ENCODE results near the gene CYP4F3.
"Not testable (repeated sequence)": the region's sequence is repeated elsewhere in the genome, so short reads cannot be mapped to it uniquely, and the experiment has no call there.

Gene CYP4F3

DNA sequence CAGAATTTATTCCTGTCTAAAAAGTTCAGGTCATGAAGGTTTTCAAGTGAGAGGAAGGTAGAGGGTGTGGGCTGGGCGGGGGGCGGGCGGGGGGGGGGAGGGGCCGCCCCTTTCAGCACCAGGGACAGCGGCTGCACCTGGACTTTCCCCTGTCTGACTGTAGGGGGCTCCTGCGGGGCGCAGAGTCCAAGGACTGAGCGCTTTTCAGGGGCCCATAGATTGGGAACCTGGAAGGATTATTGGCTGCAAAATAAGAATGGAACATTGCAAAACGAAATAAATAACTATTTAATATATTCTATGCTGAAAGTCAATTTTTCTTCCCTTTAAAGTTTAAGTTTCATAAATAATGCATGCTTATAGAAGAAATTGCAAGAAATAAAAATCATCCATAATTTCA lies 8.9 kb upstream of the CYP4F3 start:
- DNase-seq: no peak

DNA sequence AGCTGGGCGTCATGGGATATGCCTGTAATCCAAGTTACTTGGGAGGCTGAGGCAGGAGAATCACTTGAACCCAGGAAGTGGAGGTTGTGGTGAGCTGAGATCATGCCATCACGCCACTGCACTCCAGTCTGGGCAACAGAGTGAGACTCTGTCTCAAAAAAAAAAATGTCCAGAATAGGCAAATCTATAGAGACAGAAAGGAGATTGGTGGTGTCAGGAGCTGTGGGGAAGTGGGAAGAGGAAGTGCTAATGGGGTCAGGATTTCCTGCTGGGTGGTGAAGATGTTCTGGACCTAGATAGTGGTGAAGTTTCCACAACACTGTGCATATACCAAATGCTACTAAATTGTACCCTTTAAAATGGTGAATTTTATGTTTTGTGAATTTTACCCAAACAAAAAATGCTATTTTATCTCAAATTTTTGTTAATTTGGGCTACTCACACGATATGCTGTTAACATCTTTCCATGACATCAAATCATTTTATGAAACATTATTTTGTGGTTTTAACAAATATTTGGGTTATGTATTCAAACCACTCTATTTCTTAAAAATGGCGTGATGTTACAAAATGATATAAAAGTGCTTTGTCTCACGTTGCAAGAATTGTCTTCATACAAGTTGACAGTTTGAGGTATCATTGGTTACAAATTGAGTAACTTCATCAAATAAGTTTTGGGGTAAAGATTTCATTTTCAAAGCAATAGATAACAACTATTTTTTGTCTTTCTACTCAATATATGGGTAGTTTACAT lies 7.4 kb upstream of the CYP4F3 start:
- DNase-seq: no peak

DNA sequence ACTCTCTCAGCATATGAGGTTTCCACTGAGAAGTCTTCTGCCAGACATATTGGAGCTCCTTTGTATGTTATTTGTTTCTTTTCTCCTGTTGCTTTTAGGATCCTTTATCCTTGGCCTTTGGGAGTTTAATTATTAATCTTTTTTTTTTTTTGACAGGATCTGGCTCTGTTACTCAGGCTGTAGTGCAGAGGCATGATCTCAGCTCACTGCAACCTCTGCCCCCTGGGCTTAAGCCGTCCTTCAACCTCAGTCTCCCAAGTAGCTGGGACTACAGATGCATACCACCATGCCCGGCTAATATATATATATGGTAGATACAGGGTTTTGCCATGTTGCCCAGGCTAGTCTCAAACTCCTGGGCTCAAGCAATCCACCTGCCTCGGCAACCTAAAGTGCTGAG lies 6.6 kb upstream of the CYP4F3 start:
- DNase-seq: no peak

DNA sequence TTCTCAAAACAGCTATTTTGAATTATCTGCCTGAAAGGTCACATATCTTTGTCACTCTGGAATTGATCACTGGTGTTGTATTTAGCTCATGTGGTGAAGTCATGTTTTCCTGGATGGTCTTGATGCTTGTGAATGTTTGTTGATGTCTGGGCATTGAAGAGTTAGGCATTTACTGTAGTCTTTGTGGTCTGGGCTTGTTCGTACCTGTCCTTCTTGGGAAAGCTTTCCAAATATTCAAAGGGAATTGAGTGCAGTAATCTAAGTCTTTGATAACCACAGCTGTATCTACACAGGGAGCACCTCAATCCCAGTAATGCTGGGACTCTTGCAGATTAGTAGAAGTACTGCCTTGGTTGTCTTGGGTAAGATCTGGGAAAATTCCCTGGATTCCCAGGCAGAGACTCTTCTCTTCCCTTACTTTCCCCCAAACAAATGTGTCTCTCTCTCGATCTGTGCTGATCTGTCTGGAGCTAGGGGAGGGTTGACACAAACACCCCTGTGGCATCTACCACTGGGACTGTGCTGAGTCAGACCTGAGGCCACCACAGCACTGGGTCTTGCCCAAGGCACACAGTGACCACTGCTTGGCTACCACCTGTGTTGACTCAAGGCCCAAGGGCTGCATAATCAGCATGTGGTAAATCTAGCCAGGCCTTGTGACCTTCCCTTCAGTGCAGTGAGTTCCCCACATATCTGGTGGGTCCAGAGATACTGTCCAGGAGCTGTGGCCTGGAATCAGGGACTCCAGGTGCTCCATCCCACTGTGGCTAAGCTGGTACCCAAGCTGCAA lies 5.5 kb upstream of the CYP4F3 start:
- no peak for DNase-seq

DNA sequence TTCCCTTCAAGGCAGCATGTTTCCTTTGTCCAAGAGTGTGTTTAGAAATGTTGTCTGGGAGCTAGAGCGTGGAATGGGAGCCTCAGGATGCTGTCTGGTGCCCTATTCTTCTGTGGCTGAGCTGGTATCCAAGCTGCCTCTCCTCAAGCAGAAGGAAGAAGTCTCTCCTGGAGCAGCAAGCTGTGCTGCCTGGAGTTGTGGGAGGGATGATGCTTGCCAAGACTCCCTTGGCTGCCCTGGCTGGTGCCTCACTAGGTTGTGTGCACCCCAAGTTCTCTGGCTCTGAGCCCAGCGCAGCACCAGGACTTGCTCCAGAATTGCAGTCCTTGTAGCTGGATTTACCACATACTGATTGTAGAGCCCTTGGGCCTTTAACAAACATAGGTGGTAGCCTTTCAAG lies 4.7 kb upstream of the CYP4F3 start:
- DNase-seq: no peak

DNA sequence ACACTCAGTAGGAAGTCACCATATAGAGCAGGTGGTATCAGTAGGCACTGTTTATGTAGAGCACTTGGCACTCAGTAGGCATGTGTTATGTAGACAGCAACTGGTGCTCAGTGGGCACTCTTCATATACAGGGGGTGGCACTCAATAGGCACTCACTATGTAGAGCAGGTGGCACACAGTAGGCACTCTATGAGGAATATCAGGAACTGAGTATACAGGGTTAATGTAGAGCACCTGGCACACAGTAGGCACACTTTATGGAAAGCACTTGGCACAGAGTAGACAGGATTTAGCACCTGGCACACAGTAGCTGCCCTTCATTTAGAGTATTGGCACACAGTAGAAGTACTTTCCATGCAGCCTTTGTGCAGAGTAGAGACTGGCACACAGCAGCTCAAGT lies 1.1 kb upstream of the CYP4F3 start:
- no peak for DNase-seq

DNA sequence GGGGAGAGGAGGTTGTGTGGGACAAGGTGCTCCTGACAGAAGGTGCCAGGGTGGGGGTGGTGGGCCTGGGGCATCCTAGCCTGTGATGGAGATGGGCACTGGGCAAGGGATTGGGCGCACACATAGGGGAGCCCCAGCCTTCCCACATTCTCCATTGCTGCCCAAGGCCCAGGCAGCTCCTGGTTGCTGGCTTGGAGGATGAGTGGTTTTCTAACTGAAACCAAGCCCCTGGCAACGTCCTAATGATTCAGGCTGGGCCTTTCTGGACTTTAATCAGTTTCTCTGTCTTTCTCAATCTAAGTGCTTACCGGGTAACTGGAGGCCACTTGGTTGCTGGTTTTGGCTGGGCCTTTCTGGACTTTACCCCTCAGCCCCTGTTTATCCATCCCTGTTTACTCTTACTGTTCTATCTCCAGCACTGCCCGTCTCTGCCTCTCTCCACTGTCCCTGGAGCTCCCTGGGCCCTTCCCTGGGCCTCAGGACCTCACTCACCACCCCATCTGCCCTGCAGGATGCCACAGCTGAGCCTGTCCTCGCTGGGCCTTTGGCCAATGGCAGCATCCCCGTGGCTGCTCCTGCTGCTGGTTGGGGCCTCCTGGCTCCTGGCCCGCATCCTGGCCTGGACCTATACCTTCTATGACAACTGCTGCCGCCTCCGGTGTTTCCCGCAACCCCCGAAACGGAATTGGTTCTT lies 354 bp downstream of the CYP4F3 start:
- DNase-seq: no peak

DNA sequence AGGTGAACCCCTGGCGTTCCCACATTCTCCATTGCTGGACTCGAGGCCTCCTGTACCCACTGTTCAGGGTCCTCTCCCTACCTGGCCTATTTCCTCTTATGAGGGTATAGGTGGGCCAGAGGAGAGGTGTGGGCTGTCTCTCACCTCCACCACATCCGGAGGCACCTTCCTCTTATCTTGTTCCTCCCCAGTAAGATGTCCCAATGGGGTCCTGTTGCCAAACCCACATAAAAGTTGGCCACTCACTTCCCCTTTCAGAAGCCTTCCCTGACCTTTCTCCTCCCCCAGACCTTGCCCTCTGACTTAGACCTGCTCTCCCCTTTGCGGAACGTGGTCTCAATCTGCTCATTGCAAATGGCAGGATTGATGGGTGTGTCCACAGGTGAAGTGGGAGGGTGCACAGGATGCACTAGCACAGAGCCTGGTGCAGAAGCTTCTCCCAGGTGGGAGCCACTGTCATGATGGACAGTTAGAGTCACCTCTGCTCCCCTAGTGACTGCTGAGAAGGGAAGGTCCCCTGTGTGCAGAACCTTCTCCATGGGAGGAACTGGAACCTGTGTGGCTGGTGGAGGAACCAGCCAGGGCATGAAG lies 1.3 kb downstream of the CYP4F3 start:
- no peak for DNase-seq

DNA sequence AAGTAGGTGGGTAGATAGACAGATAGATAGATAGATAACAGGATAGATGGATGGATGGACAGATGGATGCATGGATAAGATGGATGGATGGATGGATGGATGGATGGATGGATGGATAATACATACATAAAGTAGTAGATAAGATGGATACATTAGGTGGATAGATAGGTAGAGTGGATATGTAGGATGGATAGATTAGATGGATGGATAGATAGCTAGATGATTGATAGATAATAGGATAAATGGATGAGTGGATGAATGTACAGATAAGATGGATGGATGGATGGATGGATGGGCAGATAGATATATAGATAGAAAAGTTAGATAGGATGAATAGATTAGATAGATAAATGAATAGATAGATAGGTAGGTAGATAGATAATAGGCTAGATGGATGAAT lies 2.1 kb downstream of the CYP4F3 start:
- no peak for DNase-seq

DNA sequence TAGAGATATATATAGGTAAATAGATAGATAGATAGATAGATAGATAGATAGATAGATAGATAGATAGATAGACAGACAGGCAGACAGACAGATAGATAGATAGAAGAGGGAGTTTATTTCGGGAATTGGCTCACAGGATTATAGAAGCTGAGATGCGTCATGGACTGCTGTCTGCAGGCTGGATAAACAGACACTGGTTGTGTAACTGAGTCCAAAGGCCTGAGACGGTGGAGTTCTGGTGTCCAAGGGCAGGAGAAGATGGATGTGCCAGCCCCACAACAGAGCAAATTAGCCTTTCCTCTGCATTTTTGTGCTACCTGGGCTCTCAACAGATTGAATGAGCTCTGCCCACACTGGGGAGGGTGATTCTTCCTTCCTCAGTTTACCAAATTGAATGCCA lies 2.7 kb downstream of the CYP4F3 start:
- no peak for DNase-seq

DNA sequence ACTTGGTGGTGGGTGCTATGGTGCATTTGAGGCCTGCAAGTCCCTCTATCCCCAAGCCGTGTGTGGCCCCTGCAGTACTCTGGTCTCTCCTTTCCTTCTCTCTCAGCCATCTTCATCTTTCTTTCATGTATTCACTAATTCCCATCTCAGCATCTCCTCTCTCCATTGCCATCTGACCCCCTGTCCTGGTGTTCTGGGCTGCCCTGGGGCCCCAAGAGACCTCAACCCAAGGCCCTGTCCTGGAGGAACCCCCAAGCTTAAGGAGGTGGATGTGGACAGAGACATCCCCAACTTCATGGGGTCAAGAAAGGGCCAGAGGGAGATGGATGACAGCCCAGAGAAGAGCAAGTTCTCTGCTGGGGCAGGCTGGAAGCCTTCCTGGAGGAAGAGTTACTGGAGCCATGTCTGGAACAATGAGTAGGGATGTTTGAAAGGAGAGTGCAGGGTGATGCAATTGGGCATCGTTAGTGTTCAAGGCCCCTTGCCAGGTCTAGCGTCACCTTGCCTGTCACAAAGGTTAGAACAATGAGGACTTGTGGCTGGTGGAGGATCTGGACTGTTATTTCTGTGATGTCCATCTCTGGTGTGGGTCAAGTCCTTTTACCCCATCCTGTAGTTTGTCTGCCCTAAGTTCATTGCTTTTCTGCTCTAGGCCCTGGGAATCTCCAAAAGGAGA lies 3.5 kb downstream of the CYP4F3 start:
- DNase-seq: no peak

DNA sequence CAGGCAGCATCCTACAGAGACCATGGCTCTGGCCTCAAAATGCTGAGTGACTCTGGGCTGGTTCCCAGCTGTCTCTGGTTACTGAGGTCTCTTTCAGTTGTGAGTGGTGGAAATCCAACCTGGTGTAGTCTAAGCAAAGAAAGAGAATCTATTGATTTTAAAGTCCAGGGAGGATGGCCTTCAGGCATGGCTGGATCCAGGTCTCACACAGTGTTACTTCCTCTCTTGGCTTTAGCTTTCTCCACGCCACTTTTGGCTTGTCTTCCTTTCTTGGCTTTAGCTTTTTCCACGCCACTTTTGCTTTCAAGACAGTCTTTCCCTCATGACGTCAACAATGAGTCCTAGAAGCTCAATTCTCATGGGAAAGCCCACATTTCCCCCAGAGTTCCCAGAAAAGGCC lies 4.1 kb downstream of the CYP4F3 start:
- no peak for DNase-seq

DNA sequence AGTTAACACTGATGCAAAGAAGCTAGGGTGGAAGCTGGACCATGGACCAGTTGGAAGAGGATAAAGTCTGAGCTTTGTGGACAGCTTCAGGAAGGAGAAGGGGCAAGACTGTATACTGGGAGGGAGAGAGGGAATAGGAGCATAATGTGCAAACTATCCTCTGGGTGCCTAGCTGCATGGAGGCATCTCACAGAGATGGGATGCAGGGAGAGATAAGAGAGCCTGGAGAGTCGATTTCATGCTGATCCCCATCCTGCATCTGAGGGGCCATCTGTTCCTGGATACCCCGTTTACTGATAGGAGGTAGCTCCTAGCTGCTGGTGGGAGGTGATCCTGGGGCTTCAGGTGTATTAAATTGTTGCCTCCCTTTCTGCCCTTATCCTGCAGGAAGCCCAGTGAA lies 8.8 kb downstream of the CYP4F3 start:
- DNase-seq: no peak

DNA sequence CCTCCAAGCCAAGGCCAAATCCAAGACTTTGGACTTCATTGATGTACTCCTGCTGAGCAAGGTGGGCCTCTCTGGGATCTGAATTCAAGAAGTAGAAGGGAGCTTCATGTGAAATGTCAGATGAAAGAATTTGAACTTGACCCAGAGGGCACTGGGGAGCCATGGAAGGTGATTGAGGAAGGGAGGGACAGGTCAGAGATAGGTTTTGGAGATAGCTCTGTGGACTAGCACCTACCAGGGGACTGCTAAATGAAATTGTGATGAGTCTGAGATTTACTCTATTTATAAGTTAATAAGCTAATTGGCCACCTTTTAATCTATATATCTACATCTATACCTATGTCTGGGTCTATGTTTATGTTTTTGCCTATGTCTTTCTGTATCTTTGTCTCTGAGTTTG lies 9.4 kb downstream of the CYP4F3 start:
- DNase-seq: not testable (repeated sequence)

DNA sequence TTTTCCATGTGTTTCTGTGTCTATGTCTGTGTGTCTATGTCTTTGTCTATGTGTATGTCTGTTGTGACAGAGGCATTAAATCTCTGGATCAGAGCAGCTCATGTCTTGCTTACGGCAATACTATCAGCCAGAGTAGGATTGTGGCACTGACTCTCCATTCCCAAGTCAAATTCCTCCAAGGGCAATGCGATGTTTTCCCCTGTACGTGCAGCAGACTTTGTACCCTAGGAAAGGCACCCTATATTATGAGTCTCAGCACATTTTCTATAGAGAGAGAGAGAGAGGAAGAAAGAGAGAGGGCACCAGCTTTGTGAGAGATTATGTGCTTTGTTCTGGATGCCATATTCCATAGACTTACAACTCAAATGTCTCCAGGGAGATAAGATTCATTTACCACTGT lies 11.1 kb downstream of the CYP4F3 start:
- DNase-seq: no peak

DNA sequence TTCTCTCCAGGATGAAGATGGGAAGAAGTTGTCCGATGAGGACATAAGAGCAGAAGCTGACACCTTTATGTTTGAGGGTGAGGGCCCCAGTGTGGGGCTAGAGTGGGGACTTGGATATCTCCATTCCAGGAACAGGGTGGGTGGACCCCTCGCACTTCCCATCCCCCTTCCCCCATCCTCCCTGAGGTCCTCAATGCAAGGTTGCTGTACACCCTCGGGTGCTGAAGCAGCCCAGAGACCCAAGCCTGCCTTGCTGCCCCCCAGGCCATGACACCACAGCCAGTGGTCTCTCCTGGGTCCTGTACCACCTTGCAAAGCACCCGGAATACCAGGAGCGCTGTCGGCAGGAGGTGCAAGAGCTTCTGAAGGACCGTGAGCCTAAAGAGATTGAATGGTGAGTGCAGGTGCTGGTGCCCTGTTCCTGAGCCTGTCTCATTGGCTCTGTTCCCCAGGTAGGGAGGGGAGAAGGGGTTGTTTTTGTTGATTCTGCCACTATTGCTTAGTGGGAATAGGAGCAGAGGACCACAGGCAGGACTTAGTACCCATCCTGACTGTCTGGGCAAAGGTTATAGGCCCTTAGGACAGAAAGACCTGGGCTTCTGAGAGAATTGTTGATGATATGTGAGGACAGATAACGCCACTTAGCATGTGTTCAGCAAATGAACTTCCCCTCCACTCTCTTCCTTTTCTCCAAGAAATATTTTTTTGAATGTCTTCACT lies 12.0 kb downstream of the CYP4F3 start:
- DNase-seq: no peak

DNA sequence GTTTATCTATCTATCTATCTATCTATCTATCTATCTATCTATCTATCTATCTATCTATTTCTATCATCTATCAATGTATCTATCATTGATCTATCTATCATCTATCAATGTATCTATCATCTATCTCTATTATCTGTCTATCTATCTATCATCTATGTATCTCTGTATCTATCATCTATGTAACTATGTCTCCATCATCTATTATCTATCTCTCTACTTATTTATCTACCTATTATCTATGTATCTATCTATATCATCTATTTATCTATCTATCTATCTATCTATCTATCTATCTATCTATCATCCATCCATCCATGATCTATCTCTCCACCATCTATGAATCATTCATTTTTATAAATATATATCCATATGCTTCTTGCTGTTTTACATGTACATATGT lies 15.8 kb downstream of the CYP4F3 start:
- DNase-seq: no peak

DNA sequence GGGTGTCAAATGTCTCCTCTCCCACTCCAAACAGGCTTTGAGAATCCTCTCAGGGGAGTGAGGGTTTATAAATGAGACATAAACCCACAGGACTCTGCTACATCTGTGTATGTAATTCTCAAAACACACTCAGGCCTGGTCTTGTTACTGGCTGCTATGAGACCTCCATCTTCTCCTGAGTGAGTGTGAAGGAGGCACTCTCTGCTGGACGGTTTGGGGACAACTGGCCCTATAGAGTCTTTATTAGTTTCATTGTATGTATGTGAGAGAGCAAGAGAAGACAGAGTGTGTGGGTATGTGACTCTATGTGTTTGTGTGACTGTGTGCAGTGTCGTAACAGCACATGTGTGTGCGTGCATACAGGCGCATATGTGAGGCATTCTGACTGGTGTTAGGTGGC lies 22.6 kb downstream of the CYP4F3 start:
- no peak for DNase-seq

DNA sequence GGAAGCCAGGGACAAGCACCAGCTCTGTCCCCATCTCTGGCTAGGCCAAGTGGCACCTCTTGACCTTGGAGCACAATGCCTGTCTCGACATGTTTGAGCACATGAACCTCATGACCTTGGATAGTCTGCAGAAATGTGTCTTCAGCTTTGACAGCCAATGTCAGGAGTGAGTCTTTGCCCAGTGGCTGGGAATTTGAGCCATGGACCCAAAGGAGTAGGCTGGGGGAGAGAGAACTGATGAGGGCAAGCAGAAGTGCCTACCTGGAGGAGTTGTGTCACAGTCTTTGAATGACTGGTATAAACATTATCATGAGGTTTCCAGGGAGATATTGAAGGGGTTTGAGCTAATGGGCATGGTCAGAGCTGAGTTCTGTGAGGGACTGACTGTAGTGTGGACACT lies 25.5 kb downstream of the CYP4F3 start:
- DNase-seq: no peak

DNA sequence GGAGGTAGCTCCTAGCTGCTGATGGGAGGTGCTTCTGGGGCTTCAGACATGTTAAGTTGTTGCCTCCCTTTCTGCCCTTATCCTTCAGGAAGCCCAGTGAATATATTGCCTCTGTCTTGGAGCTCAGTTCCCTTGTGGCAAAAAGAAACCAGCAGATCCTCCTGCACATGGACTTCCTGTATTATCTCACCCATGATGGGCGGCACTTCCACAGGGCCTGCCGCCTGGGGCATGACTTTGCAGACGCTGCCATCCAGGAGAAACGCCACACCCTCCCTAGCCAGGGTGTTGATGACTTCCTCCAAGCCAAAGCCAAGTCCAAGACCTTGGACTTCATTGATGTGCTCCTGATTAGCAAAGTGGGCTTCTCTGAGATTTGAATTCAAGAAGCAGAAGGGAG lies 26.2 kb downstream of the CYP4F3 start:
- no peak for DNase-seq

DNA sequence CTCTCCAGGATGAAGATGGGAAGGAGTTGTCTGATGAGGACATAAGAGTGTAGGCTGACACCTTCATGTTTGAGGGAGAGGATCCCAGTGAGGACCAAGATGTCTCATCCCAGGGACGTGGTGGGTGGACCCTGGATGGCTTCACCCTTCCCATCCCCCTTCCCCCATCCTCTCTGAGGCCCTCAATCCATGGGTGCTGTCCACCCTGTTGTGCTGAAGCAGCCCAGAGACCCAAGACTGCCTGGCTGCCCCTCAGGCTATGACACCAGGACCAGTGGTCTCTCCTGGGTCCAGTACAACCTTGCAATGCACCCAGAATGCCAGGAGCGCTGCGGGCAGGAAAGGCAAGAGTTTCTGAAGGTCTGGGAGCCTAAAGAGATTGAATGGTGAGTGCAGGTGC lies 28.7 kb downstream of the CYP4F3 start:
- no peak for DNase-seq

DNA sequence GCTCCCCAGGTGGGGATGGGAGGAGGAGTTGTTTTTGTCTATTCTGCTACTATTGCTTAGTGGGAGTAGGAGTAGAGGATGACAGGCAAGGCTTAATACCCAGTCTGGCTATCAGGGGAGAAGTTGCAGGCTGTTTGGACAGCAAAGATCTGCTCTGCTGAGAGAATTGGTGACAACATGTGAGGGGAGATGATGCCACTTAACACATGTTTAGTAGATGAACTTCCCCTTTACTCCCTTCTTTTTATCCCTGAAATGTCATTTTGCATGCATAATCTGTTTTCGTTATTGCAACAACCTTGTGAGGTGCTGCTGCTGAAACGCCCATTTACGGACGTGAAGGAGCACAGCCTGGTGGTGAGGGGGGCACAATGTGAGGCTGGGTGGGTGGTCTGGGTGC lies 29.2 kb downstream of the CYP4F3 start:
- no peak for DNase-seq

Data from activated gamma-delta T cell (primary cell).